HCT116 (cell line): Measurements from ENCODE around the gene SMYD3.

Experiments used
- ELF1 ChIP-seq: IDR thresholded peaks from 2 replicates; pipeline ENCODE4 v1.6.1; 2012; ENCODE audit warnings: low read depth, borderline replicate concordance
- EZH2 ChIP-seq: fragments of 200-600 bp; sonication (generic); IDR thresholded peaks from 2 replicates; pipeline ENCODE4 v1.6.1; 2017; ENCODE audit warnings: antibody characterized with exemption, mixed run types
- EZH2phosphoT487 ChIP-seq: fragments of 200-600 bp; IDR thresholded peaks from 2 replicates; pipeline ENCODE4 v1.6.1; 2018; ENCODE audit warnings: antibody characterized with exemption, borderline replicate concordance
- FOSL1 ChIP-seq: IDR thresholded peaks from 2 replicates; pipeline ENCODE4 v1.6.1; 2012; ENCODE audit warnings: low read depth
- JUND ChIP-seq: IDR thresholded peaks from 2 replicates; pipeline ENCODE4 v1.6.1; 2012
- POLR2A ChIP-seq: IDR thresholded peaks from 2 replicates; pipeline ENCODE4 v1.7.0; 2011; ENCODE audit warnings: borderline replicate concordance; ENCODE audit not compliant: insufficient read depth, insufficient read length; ENCODE audit errors: extremely low read depth
- POLR2AphosphoS5 ChIP-seq: IDR thresholded peaks from 2 replicates; pipeline ENCODE4 v1.6.1; 2011; ENCODE audit warnings: mild to moderate bottlenecking, low read depth, low read length, moderate library complexity
- RAD21 ChIP-seq: IDR thresholded peaks from 2 replicates; pipeline ENCODE4 v1.6.1; 2012; ENCODE audit warnings: low read depth, mild to moderate bottlenecking
- SIN3A ChIP-seq: IDR thresholded peaks from 2 replicates; pipeline ENCODE4 v1.6.1; 2012; ENCODE audit warnings: low read depth
- ZBTB33 ChIP-seq: IDR thresholded peaks from 2 replicates; pipeline ENCODE4 v1.6.1; 2011; ENCODE audit warnings: mild to moderate bottlenecking, low read length, moderate library complexity; ENCODE audit not compliant: insufficient replicate concordance; ENCODE audit errors: extremely low read depth
- ZNF274 ChIP-seq: fragments of 200-500 bp; sonication (Bioruptor generic); IDR thresholded peaks from 2 replicates; pipeline ENCODE4 v1.6.1; 2014; ENCODE audit warnings: mild to moderate bottlenecking, low read depth, low read length, inconsistent platforms
- TF ChIP-seq, protein P1 (sequence below), 3 experiments: fragments of 200-600 bp in 1 of 3; sonication (generic) in 1 of 3; IDR thresholded peaks in 2 of 3; conservative IDR thresholded peaks in 1 of 3; 2 replicates each; pipeline ENCODE4 v1.5.1; 2012 to 2017; ENCODE audit warnings: low read depth in 2 of 3, low read length in 2 of 3, antibody characterized with exemption in 1 of 3, borderline replicate concordance in 1 of 3, control low read depth in 1 of 3, mild to moderate bottlenecking in 1 of 3, mixed read lengths in 1 of 3, mixed run types in 1 of 3, moderate library complexity in 1 of 3; ENCODE audit not compliant: insufficient read depth in 1 of 3
- TF ChIP-seq, protein P2 (sequence below): IDR thresholded peaks from 2 replicates; pipeline ENCODE4 v1.6.1; 2012; ENCODE audit warnings: low read depth

- TF ChIP-seq SIN3A: no peak
- no peak for TF ChIP-seq RAD21
- TF ChIP-seq, protein P1, sequence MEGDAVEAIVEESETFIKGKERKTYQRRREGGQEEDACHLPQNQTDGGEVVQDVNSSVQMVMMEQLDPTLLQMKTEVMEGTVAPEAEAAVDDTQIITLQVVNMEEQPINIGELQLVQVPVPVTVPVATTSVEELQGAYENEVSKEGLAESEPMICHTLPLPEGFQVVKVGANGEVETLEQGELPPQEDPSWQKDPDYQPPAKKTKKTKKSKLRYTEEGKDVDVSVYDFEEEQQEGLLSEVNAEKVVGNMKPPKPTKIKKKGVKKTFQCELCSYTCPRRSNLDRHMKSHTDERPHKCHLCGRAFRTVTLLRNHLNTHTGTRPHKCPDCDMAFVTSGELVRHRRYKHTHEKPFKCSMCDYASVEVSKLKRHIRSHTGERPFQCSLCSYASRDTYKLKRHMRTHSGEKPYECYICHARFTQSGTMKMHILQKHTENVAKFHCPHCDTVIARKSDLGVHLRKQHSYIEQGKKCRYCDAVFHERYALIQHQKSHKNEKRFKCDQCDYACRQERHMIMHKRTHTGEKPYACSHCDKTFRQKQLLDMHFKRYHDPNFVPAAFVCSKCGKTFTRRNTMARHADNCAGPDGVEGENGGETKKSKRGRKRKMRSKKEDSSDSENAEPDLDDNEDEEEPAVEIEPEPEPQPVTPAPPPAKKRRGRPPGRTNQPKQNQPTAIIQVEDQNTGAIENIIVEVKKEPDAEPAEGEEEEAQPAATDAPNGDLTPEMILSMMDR (IDR thresholded peaks at IDR 0.05 in 2 of 3, conservative IDR thresholded peaks at IDR 0.05 in 1 of 3; ENCODE audit: borderline replicate concordance in 1 of 3, insufficient read depth in 1 of 3, low read depth in 2 of 3, low read length in 2 of 3): no peak
- TF ChIP-seq POLR2AphosphoS5: no peak
- TF ChIP-seq ZNF274: no peak
- TF ChIP-seq ELF1: no peak
- TF ChIP-seq EZH2: no peak
- TF ChIP-seq, protein P2, sequence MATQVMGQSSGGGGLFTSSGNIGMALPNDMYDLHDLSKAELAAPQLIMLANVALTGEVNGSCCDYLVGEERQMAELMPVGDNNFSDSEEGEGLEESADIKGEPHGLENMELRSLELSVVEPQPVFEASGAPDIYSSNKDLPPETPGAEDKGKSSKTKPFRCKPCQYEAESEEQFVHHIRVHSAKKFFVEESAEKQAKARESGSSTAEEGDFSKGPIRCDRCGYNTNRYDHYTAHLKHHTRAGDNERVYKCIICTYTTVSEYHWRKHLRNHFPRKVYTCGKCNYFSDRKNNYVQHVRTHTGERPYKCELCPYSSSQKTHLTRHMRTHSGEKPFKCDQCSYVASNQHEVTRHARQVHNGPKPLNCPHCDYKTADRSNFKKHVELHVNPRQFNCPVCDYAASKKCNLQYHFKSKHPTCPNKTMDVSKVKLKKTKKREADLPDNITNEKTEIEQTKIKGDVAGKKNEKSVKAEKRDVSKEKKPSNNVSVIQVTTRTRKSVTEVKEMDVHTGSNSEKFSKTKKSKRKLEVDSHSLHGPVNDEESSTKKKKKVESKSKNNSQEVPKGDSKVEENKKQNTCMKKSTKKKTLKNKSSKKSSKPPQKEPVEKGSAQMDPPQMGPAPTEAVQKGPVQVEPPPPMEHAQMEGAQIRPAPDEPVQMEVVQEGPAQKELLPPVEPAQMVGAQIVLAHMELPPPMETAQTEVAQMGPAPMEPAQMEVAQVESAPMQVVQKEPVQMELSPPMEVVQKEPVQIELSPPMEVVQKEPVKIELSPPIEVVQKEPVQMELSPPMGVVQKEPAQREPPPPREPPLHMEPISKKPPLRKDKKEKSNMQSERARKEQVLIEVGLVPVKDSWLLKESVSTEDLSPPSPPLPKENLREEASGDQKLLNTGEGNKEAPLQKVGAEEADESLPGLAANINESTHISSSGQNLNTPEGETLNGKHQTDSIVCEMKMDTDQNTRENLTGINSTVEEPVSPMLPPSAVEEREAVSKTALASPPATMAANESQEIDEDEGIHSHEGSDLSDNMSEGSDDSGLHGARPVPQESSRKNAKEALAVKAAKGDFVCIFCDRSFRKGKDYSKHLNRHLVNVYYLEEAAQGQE: no peak
- TF ChIP-seq EZH2phosphoT487: no peak
- TF ChIP-seq POLR2A: no peak
- TF ChIP-seq ZBTB33: no peak
- TF ChIP-seq JUND: no peak
- TF ChIP-seq FOSL1: no peak
Measured at GRCh38 chr1:246302251-246302625, 204.8 kb downstream of the SMYD3 start.
